WTC11 (cell line): ENCODE data around the gene SMCO1. TPM values are rescaled to one million over a fixed set of nuclear protein-coding genes. Genes with fewer than 3 reads are reported as not detected.
"Not testable (repeated sequence)": the region's sequence is repeated elsewhere in the genome, so short reads cannot be mapped to it uniquely, and the experiment has no call there.

Source experiments
- ATAC-seq: fragments of 200-7000 bp; cut with Tn5 transposase; 2 replicates; pipeline ENCODE4 v1.10.0; 2021; ENCODE audit warnings: mild to moderate bottlenecking, moderate library complexity
- CTCF ChIA-PET: fragments of 300-600 bp; sonication (Branson Sonifier 250); formaldehyde crosslinking; loops from one replicate; lab custom pipeline; 2021; ENCODE audit warnings: antibody characterized with exemption; lab: Charles Lee
- POLR2A ChIA-PET: fragments of 350-600 bp; sonication (Branson Sonifier 250); formaldehyde crosslinking; loops from one replicate; lab custom pipeline; 2021; ENCODE audit warnings: antibody characterized with exemption; lab: Charles Lee
- DNase-seq: peaks from one replicate; pipeline ENCODE4 v3.0.0; 2021; ENCODE audit warnings: low spot score
- H3K27ac Mint-ChIP-seq: 2 replicates; pipeline ENCODE4 v1.8.0; 2021; ENCODE audit warnings: mixed read lengths
- H3K27me3 Mint-ChIP-seq: 2 replicates; pipeline ENCODE4 v1.8.0; 2021; ENCODE audit warnings: low read depth, mild to moderate bottlenecking, moderate library complexity, mixed read lengths
- H3K36me3 Mint-ChIP-seq: 2 replicates; pipeline ENCODE4 v1.8.0; 2021; ENCODE audit warnings: mixed read lengths
- H3K4me1 Mint-ChIP-seq: 2 replicates; pipeline ENCODE4 v1.8.0; 2022; ENCODE audit warnings: mixed read lengths
- H3K4me3 Mint-ChIP-seq: 2 replicates; pipeline ENCODE4 v1.8.0; 2021; ENCODE audit warnings: mild to moderate bottlenecking, moderate library complexity, mixed read lengths
- H3K9me3 Mint-ChIP-seq: 2 replicates; pipeline ENCODE4 v1.8.0; 2021; ENCODE audit warnings: mixed read lengths
- ATF2 ChIP-seq: sonication (generic); formaldehyde crosslinking; IDR thresholded peaks from 2 replicates; pipeline ENCODE4 v1.8.1; 2022; ENCODE audit warnings: low read depth, missing genetic modification reagents, borderline replicate concordance
- ATF6 ChIP-seq: sonication (generic); formaldehyde crosslinking; IDR thresholded peaks from 2 replicates; pipeline ENCODE4 v1.8.1; 2023; ENCODE audit warnings: mild to moderate bottlenecking, missing genetic modification reagents
- CBFB ChIP-seq: sonication (generic); formaldehyde crosslinking; IDR thresholded peaks from 2 replicates; pipeline ENCODE4 v1.8.1; 2022; ENCODE audit warnings: mild to moderate bottlenecking, low read depth, missing genetic modification reagents
- CDX4 ChIP-seq: fragments of 250-450 bp; sonication (Bioruptor Pico); IDR thresholded peaks from 2 replicates; pipeline ENCODE4 v1.9.0; 2021; ENCODE audit warnings: moderate library complexity, mild to moderate bottlenecking, inconsistent platforms, borderline replicate concordance
- ERG ChIP-seq: fragments of 250-450 bp; sonication (Bioruptor Pico); IDR thresholded peaks from 2 replicates; pipeline ENCODE4 v1.8.0; 2021; ENCODE audit warnings: mild to moderate bottlenecking
- GRHL2 ChIP-seq: fragments of 250-450 bp; sonication (Bioruptor Pico); IDR thresholded peaks from 2 replicates; pipeline ENCODE4 v1.8.0; 2022; ENCODE audit warnings: mild to moderate bottlenecking, moderate library complexity; ENCODE audit not compliant: insufficient replicate concordance, severe bottlenecking
- NR1H2 ChIP-seq: sonication (generic); formaldehyde crosslinking; IDR thresholded peaks from 2 replicates; pipeline ENCODE4 v1.9.0; 2021; ENCODE audit warnings: mild to moderate bottlenecking, moderate library complexity, missing genetic modification reagents
- PREB ChIP-seq: sonication (generic); formaldehyde crosslinking; IDR thresholded peaks from 2 replicates; pipeline ENCODE4 v1.8.1; 2022; ENCODE audit warnings: mild to moderate bottlenecking, missing genetic modification reagents, moderate library complexity, borderline replicate concordance
- RELA ChIP-seq: sonication (generic); formaldehyde crosslinking; IDR thresholded peaks from 2 replicates; pipeline ENCODE4 v1.8.1; 2022; ENCODE audit warnings: missing genetic modification reagents, mild to moderate bottlenecking, borderline replicate concordance
- SMAD3 ChIP-seq: sonication (generic); formaldehyde crosslinking; IDR thresholded peaks from 2 replicates; pipeline ENCODE4 v1.8.0; 2022; ENCODE audit warnings: missing genetic modification reagents, mild to moderate bottlenecking, borderline replicate concordance
- SMAD4 ChIP-seq: sonication (generic); formaldehyde crosslinking; IDR thresholded peaks from 2 replicates; pipeline ENCODE4 v1.8.0; 2022; ENCODE audit warnings: mild to moderate bottlenecking, missing genetic modification reagents
- TCF7 ChIP-seq: sonication (generic); formaldehyde crosslinking; IDR thresholded peaks from 2 replicates; pipeline ENCODE4 v1.8.0; 2022; ENCODE audit warnings: mild to moderate bottlenecking, low read depth, missing genetic modification reagents, moderate library complexity
- USF2 ChIP-seq: sonication (generic); formaldehyde crosslinking; IDR thresholded peaks from 2 replicates; pipeline ENCODE4 v1.8.1; 2023; ENCODE audit warnings: mild to moderate bottlenecking, missing genetic modification reagents, moderate library complexity
- ZMAT4 ChIP-seq: fragments of 250-450 bp; sonication (Bioruptor Pico); IDR thresholded peaks from 2 replicates; pipeline ENCODE4 v1.9.0; 2021; ENCODE audit warnings: mild to moderate bottlenecking
- ZNF121 ChIP-seq: sonication (generic); formaldehyde crosslinking; IDR thresholded peaks from 2 replicates; pipeline ENCODE4 v1.8.0; 2023; ENCODE audit warnings: missing genetic modification reagents
- ZNF219 ChIP-seq: sonication (generic); formaldehyde crosslinking; IDR thresholded peaks from 2 replicates; pipeline ENCODE4 v1.8.0; 2023; ENCODE audit warnings: missing genetic modification reagents, mild to moderate bottlenecking, borderline replicate concordance
- ZSCAN18 ChIP-seq: fragments of 250-450 bp; sonication (Bioruptor Pico); IDR thresholded peaks from 2 replicates; pipeline ENCODE4 v2.1.2; 2022; ENCODE audit warnings: mild to moderate bottlenecking, moderate library complexity
- total RNA-seq: library from RNA; stranded (reverse); gene quantifications from 3 replicates; pipeline ENCODE4 v1.2.3, GENCODE V29; 2021

SMCO1 gene
- total RNA-seq, 1 experiment from 2014 or later = not detected

GRCh38 chr3:196523841-196524240, 8.7 kb upstream of the SMCO1 start:
- ChIA-PET POLR2A (no interaction called here), CTCF (interaction anchor here (0.9 to 3.2 kb wide), 9 partner anchors 11 to 419 kb away, joined by 3 to 27 read pairs (median 4); partner anchors contain the start of genes NCBP2, PAK2 and SLC51A)
- Mint-ChIP-seq H3K4me1 (0 out of 2 replicates have a peak, but pooled peaks cover 2% of the 10 kb centered on the region), H3K27me3 (peaks cover 13% of the 10 kb centered on the region), H3K36me3 (peaks cover 31% of the 10 kb centered on the region), H3K27ac (no peak overlapping the region), H3K4me3 (no peak overlapping the region), H3K9me3 (peaks cover 38% of the 10 kb centered on the region)
- DNase-seq (no peak), ATAC-seq (no peak)
- TF ChIP-seq TCF7 (no peak), GRHL2 (CRISPR knock-in tag) (no peak), RELA (CRISPR knock-in tag) (no peak)

GRCh38 chr3:196521291-196521690, 6.1 kb upstream of the SMCO1 start:
- H3K4me3 Mint-ChIP-seq, ATAC-seq, H3K27ac Mint-ChIP-seq, DNase-seq, H3K4me1 Mint-ChIP-seq, POLR2A ChIA-PET: not testable (repeated sequence)
- CTCF ChIA-PET = interaction anchor here (1.5 to 3.2 kb wide), 3 partner anchors 7 to 14 kb away, joined by 3 to 27 read pairs (median 6); no protein-coding TSS in a partner anchor
- Mint-ChIP-seq H3K27me3 (peaks cover 18% of the 10 kb centered on the region), H3K36me3 (peaks cover 48% of the 10 kb centered on the region), H3K9me3 (peaks cover 53% of the 10 kb centered on the region)

- DNase-seq (no peak), ATAC-seq (no peak)
- Mint-ChIP-seq H3K9me3 (peaks cover 65% of the 10 kb centered on the region), H3K27ac (no peak overlapping the region), H3K27me3 (peaks cover 18% of the 10 kb centered on the region), H3K36me3 (peaks cover 51% of the 10 kb centered on the region), H3K4me3 (no peak overlapping the region), H3K4me1 (peaks cover 5% of the 10 kb centered on the region)
- CTCF ChIA-PET = interaction anchor here (0.6 to 3.6 kb wide), 7 partner anchors 9 to 446 kb away, joined by 3 to 12 read pairs (median 4); no protein-coding TSS in a partner anchor
- POLR2A ChIA-PET = no interaction called here
- TF ChIP-seq CDX4 (CRISPR knock-in tag) = no peak
- no peak for TF ChIP-seq USF2 (CRISPR knock-in tag)
- TF ChIP-seq ATF6 = no peak
- TF ChIP-seq NR1H2 (CRISPR knock-in tag) = no peak
- no peak for TF ChIP-seq ZSCAN18 (CRISPR knock-in tag)
- no peak for TF ChIP-seq ZMAT4
- TF ChIP-seq ZNF121 (CRISPR knock-in tag) = no peak
- TF ChIP-seq CBFB (CRISPR knock-in tag) = no peak
- TF ChIP-seq SMAD4 (CRISPR knock-in tag) = no peak
- no peak for TF ChIP-seq ERG (CRISPR knock-in tag)
- TF ChIP-seq SMAD3 (CRISPR knock-in tag) = no peak
- TF ChIP-seq PREB (CRISPR knock-in tag) = no peak
- no peak for TF ChIP-seq ATF2 (CRISPR knock-in tag)
- TF ChIP-seq ZNF219 (CRISPR knock-in tag) = no peak
- TF ChIP-seq, all 79 proteins: peak for 0
Measured at GRCh38 chr3:196519718-196520082, 4.6 kb upstream of the SMCO1 start.
